Effector memory CD8-positive, alpha-beta T cell (primary cell): ENCODE results near the gene PLPP2.

Source experiments
- ATAC-seq: fragments of 150-1000 bp; cut with Tn5 transposase; replicated peaks from 2 replicates; pipeline ENCODE4 v1.10.0; 2021; ENCODE audit warnings: mild to moderate bottlenecking, moderate library complexity
- DNase-seq, 3 experiments: peaks; one replicate each; pipeline ENCODE4 v3.0.0; 2021
- H3K27ac Mint-ChIP-seq, 2 donors: one replicate each; pipeline ENCODE4 v1.8.0; 2022; ENCODE audit warnings: mild to moderate bottlenecking in 2 of 2, mixed read lengths in 2 of 2, moderate library complexity in 2 of 2
- H3K27me3 Mint-ChIP-seq, 2 donors: one replicate each; pipeline ENCODE4 v1.8.0; 2022; ENCODE audit warnings: mixed read lengths in 2 of 2
- H3K36me3 Mint-ChIP-seq: one replicate; pipeline ENCODE4 v1.8.0; 2022; ENCODE audit warnings: mild to moderate bottlenecking, moderate library complexity, mixed read lengths; ENCODE audit not compliant: insufficient read depth
- H3K4me1 Mint-ChIP-seq, 2 donors: one replicate each; pipeline ENCODE4 v1.8.0; 2022; ENCODE audit warnings: low read depth in 2 of 2, mixed read lengths in 2 of 2
- H3K4me3 Mint-ChIP-seq, 2 donors: one replicate each; pipeline ENCODE4 v1.8.0; 2022; ENCODE audit warnings: mild to moderate bottlenecking in 2 of 2, mixed read lengths in 2 of 2, moderate library complexity in 2 of 2
- H3K9me3 Mint-ChIP-seq, 2 donors: one replicate each; pipeline ENCODE4 v1.8.0; 2022; ENCODE audit warnings: mixed read lengths in 2 of 2

PLPP2 gene

GRCh38 chr19:310141-310651 is 19.0 kb upstream of the PLPP2 start:
- peaks cover 0 to 5% of the 10 kb centered on the region in 2 donors for H3K4me1 Mint-ChIP-seq
- no peaks in the 10 kb centered on the region for H3K27me3 Mint-ChIP-seq
- peaks cover 5% of the 10 kb centered on the region for H3K36me3 Mint-ChIP-seq
- no peaks in the 10 kb centered on the region for H3K9me3 Mint-ChIP-seq
- H3K4me3 Mint-ChIP-seq, result no peak overlapping the region
- H3K27ac Mint-ChIP-seq, result no peak overlapping the region
- ATAC-seq (no peak), DNase-seq (no peak)

GRCh38 chr19:309206-309565 is 18.0 kb upstream of the PLPP2 start:
- DNase-seq (no peak), ATAC-seq (no peak)
- Mint-ChIP-seq H3K27me3 (no peaks in the 10 kb centered on the region), H3K27ac (peak overlapping the region in 1 of 2 donors; percentile 35), H3K4me1 (peaks cover 0 to 3% of the 10 kb centered on the region in 2 donors), H3K4me3 (no peak overlapping the region), H3K9me3 (no peaks in the 10 kb centered on the region), H3K36me3 (peaks cover 6% of the 10 kb centered on the region)

- H3K27me3 Mint-ChIP-seq, result no peaks in the 10 kb centered on the region
- DNase-seq (no peak), ATAC-seq (no peak)
- no peaks in the 10 kb centered on the region for H3K9me3 Mint-ChIP-seq
- peaks cover 6% of the 10 kb centered on the region for H3K36me3 Mint-ChIP-seq
- no peak overlapping the region for H3K27ac Mint-ChIP-seq
- no peaks in the 10 kb centered on the region for H3K4me1 Mint-ChIP-seq
- no peak overlapping the region for H3K4me3 Mint-ChIP-seq
Measured at GRCh38 chr19:308471-309205, 17.4 kb upstream of the PLPP2 start.

GRCh38 chr19:307793-308420 is 16.7 kb upstream of the PLPP2 start:
- Mint-ChIP-seq H3K27ac (peak overlapping the region in 1 of 2 donors; percentile 28), H3K4me1 (no peaks in the 10 kb centered on the region), H3K4me3 (no peak overlapping the region), H3K27me3 (no peaks in the 10 kb centered on the region), H3K36me3 (peaks cover 6% of the 10 kb centered on the region), H3K9me3 (no peaks in the 10 kb centered on the region)
- ATAC-seq, result no peak
- no peak for DNase-seq

- Mint-ChIP-seq H3K9me3 (no peaks in the 10 kb centered on the region), H3K4me3 (no peak overlapping the region), H3K27ac (peak overlapping the region in 1 of 2 donors; percentile 28), H3K36me3 (peaks cover 6% of the 10 kb centered on the region), H3K4me1 (no peaks in the 10 kb centered on the region), H3K27me3 (no peaks in the 10 kb centered on the region)
- DNase-seq (no peak), ATAC-seq (no peak)
Measured at GRCh38 chr19:307111-307531, 15.9 kb upstream of the PLPP2 start.

- Mint-ChIP-seq H3K27ac (no peak overlapping the region), H3K4me1 (no peaks in the 10 kb centered on the region), H3K27me3 (no peaks in the 10 kb centered on the region), H3K36me3 (peaks cover 6% of the 10 kb centered on the region), H3K9me3 (no peaks in the 10 kb centered on the region), H3K4me3 (no peak overlapping the region)
- ATAC-seq (no peak), DNase-seq (no peak)
Measured at GRCh38 chr19:306151-306900, 15.1 kb upstream of the PLPP2 start.

GRCh38 chr19:305240-306150 is 14.3 kb upstream of the PLPP2 start:
- H3K4me1 Mint-ChIP-seq, result no peaks in the 10 kb centered on the region
- no peak for ATAC-seq
- no peak for DNase-seq
- no peak overlapping the region for H3K27ac Mint-ChIP-seq
- H3K27me3 Mint-ChIP-seq, result no peaks in the 10 kb centered on the region
- no peak overlapping the region for H3K4me3 Mint-ChIP-seq
- peaks cover 6% of the 10 kb centered on the region for H3K36me3 Mint-ChIP-seq
- H3K9me3 Mint-ChIP-seq, result no peaks in the 10 kb centered on the region

GRCh38 chr19:296476-297225 is 5.4 kb upstream of the PLPP2 start:
- no peak for DNase-seq
- peaks cover 5 to 10% of the 10 kb centered on the region in 2 donors for H3K4me1 Mint-ChIP-seq
- no peak for ATAC-seq
- H3K4me3 Mint-ChIP-seq, result no peak overlapping the region
- no peaks in the 10 kb centered on the region for H3K36me3 Mint-ChIP-seq
- no peak overlapping the region for H3K27ac Mint-ChIP-seq
- peaks cover 36 to 51% of the 10 kb centered on the region in 2 donors for H3K27me3 Mint-ChIP-seq
- no peaks in the 10 kb centered on the region for H3K9me3 Mint-ChIP-seq

- Mint-ChIP-seq H3K27ac (no peak overlapping the region), H3K27me3 (peaks cover 36 to 51% of the 10 kb centered on the region in 2 donors), H3K9me3 (no peaks in the 10 kb centered on the region), H3K36me3 (no peaks in the 10 kb centered on the region), H3K4me1 (peaks cover 5 to 10% of the 10 kb centered on the region in 2 donors), H3K4me3 (no peak overlapping the region)
- no peak for DNase-seq
- no peak for ATAC-seq
Measured at GRCh38 chr19:295687-296370, 4.6 kb upstream of the PLPP2 start.

- ATAC-seq, result peak; percentile 61
- peaks cover 5 to 10% of the 10 kb centered on the region in 2 donors for H3K4me1 Mint-ChIP-seq
Measured at GRCh38 chr19:294946-295686, 3.9 kb upstream of the PLPP2 start.

GRCh38 chr19:294341-294945 is 3.2 kb upstream of the PLPP2 start:
- DNase-seq, result no peak
- H3K4me1 Mint-ChIP-seq, result peaks cover 5 to 13% of the 10 kb centered on the region in 2 donors
- peaks cover 44 to 61% of the 10 kb centered on the region in 2 donors for H3K27me3 Mint-ChIP-seq
- H3K27ac Mint-ChIP-seq, result no peak overlapping the region
- peak overlapping the region; percentile 15 to 49 for H3K4me3 Mint-ChIP-seq
- peaks cover 8% of the 10 kb centered on the region for H3K36me3 Mint-ChIP-seq
- H3K9me3 Mint-ChIP-seq, result no peaks in the 10 kb centered on the region
- ATAC-seq, result no peak

More at GRCh38 chr19:294946-295686, 3.9 kb upstream of the PLPP2 start:
- Mint-ChIP-seq H3K9me3 (no peaks in the 10 kb centered on the region), H3K27me3 (peaks cover 37 to 54% of the 10 kb centered on the region in 2 donors), H3K4me3 (peak overlapping the region; percentile 15 to 49), H3K27ac (no peak overlapping the region), H3K36me3 (peaks cover 5% of the 10 kb centered on the region)
- peak; percentile 34 to 45 (median 43) for DNase-seq
